WTC11 (cell line): ENCODE results near the gene LGSN. TPM values are rescaled to one million over a fixed set of nuclear protein-coding genes. Genes with fewer than 3 reads are reported as not detected.

ENCODE experiments used
- ATAC-seq: fragments of 200-7000 bp; cut with Tn5 transposase; 2 replicates; pipeline ENCODE4 v1.10.0; 2021; ENCODE audit warnings: mild to moderate bottlenecking, moderate library complexity
- CTCF ChIA-PET: fragments of 300-600 bp; sonication (Branson Sonifier 250); formaldehyde crosslinking; loops from one replicate; lab custom pipeline; 2021; ENCODE audit warnings: antibody characterized with exemption; lab: Charles Lee
- POLR2A ChIA-PET: fragments of 350-600 bp; sonication (Branson Sonifier 250); formaldehyde crosslinking; loops from one replicate; lab custom pipeline; 2021; ENCODE audit warnings: antibody characterized with exemption; lab: Charles Lee
- DNase-seq: peaks from one replicate; pipeline ENCODE4 v3.0.0; 2021; ENCODE audit warnings: low spot score
- H3K27ac Mint-ChIP-seq: 2 replicates; pipeline ENCODE4 v1.8.0; 2021; ENCODE audit warnings: mixed read lengths
- H3K27me3 Mint-ChIP-seq: 2 replicates; pipeline ENCODE4 v1.8.0; 2021; ENCODE audit warnings: low read depth, mild to moderate bottlenecking, moderate library complexity, mixed read lengths
- H3K36me3 Mint-ChIP-seq: 2 replicates; pipeline ENCODE4 v1.8.0; 2021; ENCODE audit warnings: mixed read lengths
- H3K4me1 Mint-ChIP-seq: 2 replicates; pipeline ENCODE4 v1.8.0; 2022; ENCODE audit warnings: mixed read lengths
- H3K4me3 Mint-ChIP-seq: 2 replicates; pipeline ENCODE4 v1.8.0; 2021; ENCODE audit warnings: mild to moderate bottlenecking, moderate library complexity, mixed read lengths
- H3K9me3 Mint-ChIP-seq: 2 replicates; pipeline ENCODE4 v1.8.0; 2021; ENCODE audit warnings: mixed read lengths
- FOXP1 ChIP-seq: sonication (generic); formaldehyde crosslinking; IDR thresholded peaks from 2 replicates; pipeline ENCODE4 v1.8.0; 2022; ENCODE audit warnings: missing genetic modification reagents, mild to moderate bottlenecking, moderate library complexity, borderline replicate concordance
- GTF2I ChIP-seq: fragments of 250-450 bp; sonication (Bioruptor Pico); conservative IDR thresholded peaks from 2 replicates; pipeline ENCODE4 v1.4.0; 2021; ENCODE audit warnings: mild to moderate bottlenecking
- JUN ChIP-seq: sonication (generic); formaldehyde crosslinking; IDR thresholded peaks from 2 replicates; pipeline ENCODE4 v1.8.0; 2023; ENCODE audit warnings: mild to moderate bottlenecking, missing genetic modification reagents
- KAT7 ChIP-seq: sonication (generic); formaldehyde crosslinking; IDR thresholded peaks from 2 replicates; pipeline ENCODE4 v1.8.1; 2023; ENCODE audit warnings: missing genetic modification reagents, mild to moderate bottlenecking, borderline replicate concordance
- NR1H2 ChIP-seq: sonication (generic); formaldehyde crosslinking; IDR thresholded peaks from 2 replicates; pipeline ENCODE4 v1.9.0; 2021; ENCODE audit warnings: mild to moderate bottlenecking, moderate library complexity, missing genetic modification reagents
- NR2C2 ChIP-seq: sonication (generic); formaldehyde crosslinking; IDR thresholded peaks from 2 replicates; pipeline ENCODE4 v1.8.0; 2022; ENCODE audit warnings: mild to moderate bottlenecking, missing genetic modification reagents
- NR3C1 ChIP-seq: sonication (generic); formaldehyde crosslinking; conservative IDR thresholded peaks from 2 replicates; pipeline ENCODE4 v1.8.1; 2023; ENCODE audit warnings: low read depth, mild to moderate bottlenecking, missing genetic modification reagents
- OVOL2 ChIP-seq: fragments of 250-450 bp; sonication (Bioruptor Pico); IDR thresholded peaks from 2 replicates; pipeline ENCODE4 v1.9.0; 2021; ENCODE audit warnings: mild to moderate bottlenecking, borderline replicate concordance
- RELA ChIP-seq: sonication (generic); formaldehyde crosslinking; IDR thresholded peaks from 2 replicates; pipeline ENCODE4 v1.8.1; 2022; ENCODE audit warnings: missing genetic modification reagents, mild to moderate bottlenecking, borderline replicate concordance
- RORB ChIP-seq: fragments of 250-450 bp; sonication (Bioruptor Pico); IDR thresholded peaks from 2 replicates; pipeline ENCODE4 v1.9.0; 2021; ENCODE audit warnings: mild to moderate bottlenecking
- SP1 ChIP-seq: sonication (generic); formaldehyde crosslinking; conservative IDR thresholded peaks from 2 replicates; pipeline ENCODE4 v1.8.1; 2022; ENCODE audit warnings: missing genetic modification reagents
- TEAD4 ChIP-seq: sonication (generic); formaldehyde crosslinking; IDR thresholded peaks from 2 replicates; pipeline ENCODE4 v1.8.0; 2022; ENCODE audit warnings: mild to moderate bottlenecking, missing genetic modification reagents
- ZNF317 ChIP-seq: sonication (generic); formaldehyde crosslinking; IDR thresholded peaks from 2 replicates; pipeline ENCODE4 v1.8.1; 2023; ENCODE audit warnings: low read depth, mild to moderate bottlenecking, moderate library complexity, missing genetic modification reagents, borderline replicate concordance
- ZNF423 ChIP-seq: fragments of 250-450 bp; sonication (Bioruptor Pico); IDR thresholded peaks from 2 replicates; pipeline ENCODE4 v2.1.2; 2022; ENCODE audit warnings: mild to moderate bottlenecking, moderate library complexity
- total RNA-seq: library from RNA; stranded (reverse); gene quantifications from 3 replicates; pipeline ENCODE4 v1.2.3, GENCODE V29; 2021
- TF ChIP-seq, protein P1 (sequence below): sonication (generic); formaldehyde crosslinking; conservative IDR thresholded peaks from 2 replicates; pipeline ENCODE4 v1.8.1; 2023; ENCODE audit warnings: mild to moderate bottlenecking, low read depth, missing genetic modification reagents, moderate library complexity
- TF ChIP-seq, protein P2 (sequence below): sonication (generic); formaldehyde crosslinking; IDR thresholded peaks from 2 replicates; pipeline ENCODE4 v1.8.1; 2022; ENCODE audit warnings: low read depth, mild to moderate bottlenecking, moderate library complexity, missing genetic modification reagents, borderline replicate concordance
- TF ChIP-seq, protein P3 (sequence below): sonication (generic); formaldehyde crosslinking; IDR thresholded peaks from 2 replicates; pipeline ENCODE4 v1.8.1; 2022; ENCODE audit warnings: mild to moderate bottlenecking, moderate library complexity, missing genetic modification reagents
- TF ChIP-seq, protein P4 (sequence below): fragments of 250-450 bp; sonication (Bioruptor Pico); IDR thresholded peaks from 2 replicates; pipeline ENCODE4 v1.9.0; 2021; ENCODE audit warnings: mild to moderate bottlenecking, borderline replicate concordance
- TF ChIP-seq, protein P5 (sequence below): sonication (generic); formaldehyde crosslinking; IDR thresholded peaks from 2 replicates; pipeline ENCODE4 v1.8.1; 2023; ENCODE audit warnings: mild to moderate bottlenecking, missing genetic modification reagents
- TF ChIP-seq, protein P6 (sequence below): fragments of 200-600 bp; IDR thresholded peaks from 2 replicates; pipeline ENCODE4 v1.8.0; 2022; ENCODE audit warnings: antibody characterized with exemption
- TF ChIP-seq, protein P7 (sequence below): sonication (generic); formaldehyde crosslinking; IDR thresholded peaks from 2 replicates; pipeline ENCODE4 v1.8.1; 2023; ENCODE audit warnings: mild to moderate bottlenecking, missing genetic modification reagents, moderate library complexity

Gene LGSN
- total RNA-seq, 1 experiment from 2014 or later = 0.35 TPM

DNA sequence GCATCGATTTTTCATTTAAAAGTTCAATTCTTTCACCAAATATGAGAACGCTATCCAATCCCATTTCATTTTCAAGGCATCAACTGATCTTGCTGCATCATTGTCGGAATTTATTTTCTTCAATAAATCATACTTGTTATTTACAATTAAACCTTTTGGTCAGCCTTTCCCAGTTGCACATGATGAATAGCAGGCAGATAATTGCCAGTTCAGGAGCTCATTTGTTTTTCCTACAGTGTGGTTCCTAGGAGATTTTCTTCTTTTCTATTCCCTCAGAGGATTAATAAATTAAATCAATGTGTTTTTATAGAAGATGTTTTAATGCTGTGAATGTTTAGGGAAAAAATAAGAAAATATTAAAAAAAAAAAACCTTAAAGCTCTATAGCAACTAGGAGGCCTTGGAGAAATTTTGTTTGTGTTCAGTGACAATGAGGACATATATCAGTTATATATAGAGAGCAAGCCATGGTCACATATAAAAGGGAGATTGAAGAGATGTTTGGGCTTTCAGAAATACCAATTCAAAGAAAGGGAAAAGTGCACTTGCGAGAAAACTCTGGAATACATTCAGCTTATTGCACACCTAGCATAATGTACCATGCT lies 30.4 kb downstream of the LGSN start (continued):
- TF ChIP-seq, protein P1, sequence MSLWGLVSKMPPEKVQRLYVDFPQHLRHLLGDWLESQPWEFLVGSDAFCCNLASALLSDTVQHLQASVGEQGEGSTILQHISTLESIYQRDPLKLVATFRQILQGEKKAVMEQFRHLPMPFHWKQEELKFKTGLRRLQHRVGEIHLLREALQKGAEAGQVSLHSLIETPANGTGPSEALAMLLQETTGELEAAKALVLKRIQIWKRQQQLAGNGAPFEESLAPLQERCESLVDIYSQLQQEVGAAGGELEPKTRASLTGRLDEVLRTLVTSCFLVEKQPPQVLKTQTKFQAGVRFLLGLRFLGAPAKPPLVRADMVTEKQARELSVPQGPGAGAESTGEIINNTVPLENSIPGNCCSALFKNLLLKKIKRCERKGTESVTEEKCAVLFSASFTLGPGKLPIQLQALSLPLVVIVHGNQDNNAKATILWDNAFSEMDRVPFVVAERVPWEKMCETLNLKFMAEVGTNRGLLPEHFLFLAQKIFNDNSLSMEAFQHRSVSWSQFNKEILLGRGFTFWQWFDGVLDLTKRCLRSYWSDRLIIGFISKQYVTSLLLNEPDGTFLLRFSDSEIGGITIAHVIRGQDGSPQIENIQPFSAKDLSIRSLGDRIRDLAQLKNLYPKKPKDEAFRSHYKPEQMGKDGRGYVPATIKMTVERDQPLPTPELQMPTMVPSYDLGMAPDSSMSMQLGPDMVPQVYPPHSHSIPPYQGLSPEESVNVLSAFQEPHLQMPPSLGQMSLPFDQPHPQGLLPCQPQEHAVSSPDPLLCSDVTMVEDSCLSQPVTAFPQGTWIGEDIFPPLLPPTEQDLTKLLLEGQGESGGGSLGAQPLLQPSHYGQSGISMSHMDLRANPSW (CRISPR knock-in tag) = no peak
- TF ChIP-seq KAT7 (CRISPR knock-in tag) = no peak
- TF ChIP-seq, protein P2, sequence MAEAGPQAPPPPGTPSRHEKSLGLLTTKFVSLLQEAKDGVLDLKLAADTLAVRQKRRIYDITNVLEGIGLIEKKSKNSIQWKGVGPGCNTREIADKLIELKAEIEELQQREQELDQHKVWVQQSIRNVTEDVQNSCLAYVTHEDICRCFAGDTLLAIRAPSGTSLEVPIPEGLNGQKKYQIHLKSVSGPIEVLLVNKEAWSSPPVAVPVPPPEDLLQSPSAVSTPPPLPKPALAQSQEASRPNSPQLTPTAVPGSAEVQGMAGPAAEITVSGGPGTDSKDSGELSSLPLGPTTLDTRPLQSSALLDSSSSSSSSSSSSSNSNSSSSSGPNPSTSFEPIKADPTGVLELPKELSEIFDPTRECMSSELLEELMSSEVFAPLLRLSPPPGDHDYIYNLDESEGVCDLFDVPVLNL (CRISPR knock-in tag) = no peak
- TF ChIP-seq ZNF423 (CRISPR knock-in tag) = no peak
- no peak for TF ChIP-seq OVOL2 (CRISPR knock-in tag)
- TF ChIP-seq NR2C2 (CRISPR knock-in tag) = no peak
- TF ChIP-seq JUN (CRISPR knock-in tag) = no peak
- TF ChIP-seq, protein P3, sequence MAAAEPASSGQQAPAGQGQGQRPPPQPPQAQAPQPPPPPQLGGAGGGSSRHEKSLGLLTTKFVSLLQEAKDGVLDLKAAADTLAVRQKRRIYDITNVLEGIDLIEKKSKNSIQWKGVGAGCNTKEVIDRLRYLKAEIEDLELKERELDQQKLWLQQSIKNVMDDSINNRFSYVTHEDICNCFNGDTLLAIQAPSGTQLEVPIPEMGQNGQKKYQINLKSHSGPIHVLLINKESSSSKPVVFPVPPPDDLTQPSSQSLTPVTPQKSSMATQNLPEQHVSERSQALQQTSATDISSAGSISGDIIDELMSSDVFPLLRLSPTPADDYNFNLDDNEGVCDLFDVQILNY (CRISPR knock-in tag) = no peak
- TF ChIP-seq ZNF317 (CRISPR knock-in tag) = no peak

DNA sequence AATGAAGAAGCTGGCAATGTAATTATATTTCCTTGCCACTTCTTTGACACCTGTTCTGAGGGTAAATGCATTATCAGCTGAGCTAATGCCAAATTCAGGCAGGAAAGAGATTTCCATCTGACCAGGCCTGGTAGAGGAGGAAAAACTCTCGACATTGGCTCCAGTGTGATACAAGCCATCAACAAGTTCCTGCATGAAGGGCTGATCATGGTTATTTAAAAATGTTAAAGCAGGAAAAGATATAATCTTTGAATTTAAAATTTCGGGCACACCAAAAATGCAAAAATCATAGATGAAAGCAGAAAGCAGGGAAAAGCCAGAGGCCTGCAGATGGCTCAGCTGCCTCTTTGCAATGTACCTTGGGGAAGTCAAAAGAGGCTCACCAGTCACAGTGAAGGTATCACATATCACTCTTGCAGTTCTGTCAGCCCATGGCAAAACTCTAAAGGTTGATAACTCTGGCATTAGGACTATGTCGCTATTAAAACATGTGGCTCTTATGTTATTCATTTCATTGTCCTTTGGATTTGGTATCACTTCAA lies 39.1 kb downstream of the LGSN start:
- ATAC-seq (peak; percentile 48; the same call in 1 of the 2 replicates), DNase-seq (no peak)
- Mint-ChIP-seq H3K36me3 (0 out of 2 replicates have a peak, but pooled peaks cover 2% of the 10 kb centered on the region), H3K27me3 (peaks cover 2% of the 10 kb centered on the region; the same call in 1 of the 2 replicates), H3K9me3 (peaks cover 14% of the 10 kb centered on the region; the same call in 1 of the 2 replicates), H3K27ac (no peak overlapping the region), H3K4me1 (peaks cover 34% of the 10 kb centered on the region), H3K4me3 (no peak overlapping the region)
- CTCF ChIA-PET = no interaction called here
- POLR2A ChIA-PET = interaction anchor here (0.6 kb wide), 1 partner anchor 565 kb away, joined by 4 read pairs; no protein-coding TSS in a partner anchor
- TF ChIP-seq ZNF317 (CRISPR knock-in tag) (no peak), SP1 (CRISPR knock-in tag) (no peak), RORB (CRISPR knock-in tag) (no peak), NR1H2 (no peak), GTF2I (no peak), FOXP1 (no peak), TEAD4 (CRISPR knock-in tag) (no peak), NR3C1 (no peak), RELA (CRISPR knock-in tag) (no peak)
- TF ChIP-seq, protein P4, sequence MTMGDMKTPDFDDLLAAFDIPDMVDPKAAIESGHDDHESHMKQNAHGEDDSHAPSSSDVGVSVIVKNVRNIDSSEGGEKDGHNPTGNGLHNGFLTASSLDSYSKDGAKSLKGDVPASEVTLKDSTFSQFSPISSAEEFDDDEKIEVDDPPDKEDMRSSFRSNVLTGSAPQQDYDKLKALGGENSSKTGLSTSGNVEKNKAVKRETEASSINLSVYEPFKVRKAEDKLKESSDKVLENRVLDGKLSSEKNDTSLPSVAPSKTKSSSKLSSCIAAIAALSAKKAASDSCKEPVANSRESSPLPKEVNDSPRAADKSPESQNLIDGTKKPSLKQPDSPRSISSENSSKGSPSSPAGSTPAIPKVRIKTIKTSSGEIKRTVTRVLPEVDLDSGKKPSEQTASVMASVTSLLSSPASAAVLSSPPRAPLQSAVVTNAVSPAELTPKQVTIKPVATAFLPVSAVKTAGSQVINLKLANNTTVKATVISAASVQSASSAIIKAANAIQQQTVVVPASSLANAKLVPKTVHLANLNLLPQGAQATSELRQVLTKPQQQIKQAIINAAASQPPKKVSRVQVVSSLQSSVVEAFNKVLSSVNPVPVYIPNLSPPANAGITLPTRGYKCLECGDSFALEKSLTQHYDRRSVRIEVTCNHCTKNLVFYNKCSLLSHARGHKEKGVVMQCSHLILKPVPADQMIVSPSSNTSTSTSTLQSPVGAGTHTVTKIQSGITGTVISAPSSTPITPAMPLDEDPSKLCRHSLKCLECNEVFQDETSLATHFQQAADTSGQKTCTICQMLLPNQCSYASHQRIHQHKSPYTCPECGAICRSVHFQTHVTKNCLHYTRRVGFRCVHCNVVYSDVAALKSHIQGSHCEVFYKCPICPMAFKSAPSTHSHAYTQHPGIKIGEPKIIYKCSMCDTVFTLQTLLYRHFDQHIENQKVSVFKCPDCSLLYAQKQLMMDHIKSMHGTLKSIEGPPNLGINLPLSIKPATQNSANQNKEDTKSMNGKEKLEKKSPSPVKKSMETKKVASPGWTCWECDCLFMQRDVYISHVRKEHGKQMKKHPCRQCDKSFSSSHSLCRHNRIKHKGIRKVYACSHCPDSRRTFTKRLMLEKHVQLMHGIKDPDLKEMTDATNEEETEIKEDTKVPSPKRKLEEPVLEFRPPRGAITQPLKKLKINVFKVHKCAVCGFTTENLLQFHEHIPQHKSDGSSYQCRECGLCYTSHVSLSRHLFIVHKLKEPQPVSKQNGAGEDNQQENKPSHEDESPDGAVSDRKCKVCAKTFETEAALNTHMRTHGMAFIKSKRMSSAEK = no peak
- TF ChIP-seq, protein P5, sequence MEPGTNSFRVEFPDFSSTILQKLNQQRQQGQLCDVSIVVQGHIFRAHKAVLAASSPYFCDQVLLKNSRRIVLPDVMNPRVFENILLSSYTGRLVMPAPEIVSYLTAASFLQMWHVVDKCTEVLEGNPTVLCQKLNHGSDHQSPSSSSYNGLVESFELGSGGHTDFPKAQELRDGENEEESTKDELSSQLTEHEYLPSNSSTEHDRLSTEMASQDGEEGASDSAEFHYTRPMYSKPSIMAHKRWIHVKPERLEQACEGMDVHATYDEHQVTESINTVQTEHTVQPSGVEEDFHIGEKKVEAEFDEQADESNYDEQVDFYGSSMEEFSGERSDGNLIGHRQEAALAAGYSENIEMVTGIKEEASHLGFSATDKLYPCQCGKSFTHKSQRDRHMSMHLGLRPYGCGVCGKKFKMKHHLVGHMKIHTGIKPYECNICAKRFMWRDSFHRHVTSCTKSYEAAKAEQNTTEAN (CRISPR knock-in tag) = no peak
- TF ChIP-seq, protein P6, sequence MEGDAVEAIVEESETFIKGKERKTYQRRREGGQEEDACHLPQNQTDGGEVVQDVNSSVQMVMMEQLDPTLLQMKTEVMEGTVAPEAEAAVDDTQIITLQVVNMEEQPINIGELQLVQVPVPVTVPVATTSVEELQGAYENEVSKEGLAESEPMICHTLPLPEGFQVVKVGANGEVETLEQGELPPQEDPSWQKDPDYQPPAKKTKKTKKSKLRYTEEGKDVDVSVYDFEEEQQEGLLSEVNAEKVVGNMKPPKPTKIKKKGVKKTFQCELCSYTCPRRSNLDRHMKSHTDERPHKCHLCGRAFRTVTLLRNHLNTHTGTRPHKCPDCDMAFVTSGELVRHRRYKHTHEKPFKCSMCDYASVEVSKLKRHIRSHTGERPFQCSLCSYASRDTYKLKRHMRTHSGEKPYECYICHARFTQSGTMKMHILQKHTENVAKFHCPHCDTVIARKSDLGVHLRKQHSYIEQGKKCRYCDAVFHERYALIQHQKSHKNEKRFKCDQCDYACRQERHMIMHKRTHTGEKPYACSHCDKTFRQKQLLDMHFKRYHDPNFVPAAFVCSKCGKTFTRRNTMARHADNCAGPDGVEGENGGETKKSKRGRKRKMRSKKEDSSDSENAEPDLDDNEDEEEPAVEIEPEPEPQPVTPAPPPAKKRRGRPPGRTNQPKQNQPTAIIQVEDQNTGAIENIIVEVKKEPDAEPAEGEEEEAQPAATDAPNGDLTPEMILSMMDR = no peak
- TF ChIP-seq, protein P7, sequence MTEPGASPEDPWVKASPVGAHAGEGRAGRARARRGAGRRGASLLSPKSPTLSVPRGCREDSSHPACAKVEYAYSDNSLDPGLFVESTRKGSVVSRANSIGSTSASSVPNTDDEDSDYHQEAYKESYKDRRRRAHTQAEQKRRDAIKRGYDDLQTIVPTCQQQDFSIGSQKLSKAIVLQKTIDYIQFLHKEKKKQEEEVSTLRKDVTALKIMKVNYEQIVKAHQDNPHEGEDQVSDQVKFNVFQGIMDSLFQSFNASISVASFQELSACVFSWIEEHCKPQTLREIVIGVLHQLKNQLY (CRISPR knock-in tag) = no peak
